ENCODE results near the gene ZSCAN5B. TPM values are rescaled to one million over a fixed set of nuclear protein-coding genes. Genes with fewer than 3 reads are reported as not detected.

The ZSCAN5B gene
- total and polyA plus RNA-seq, 2 of the 13 experiments (the other 11 are each of a cell fraction or from before 2014, with no cell fraction given): not detected

DNA sequence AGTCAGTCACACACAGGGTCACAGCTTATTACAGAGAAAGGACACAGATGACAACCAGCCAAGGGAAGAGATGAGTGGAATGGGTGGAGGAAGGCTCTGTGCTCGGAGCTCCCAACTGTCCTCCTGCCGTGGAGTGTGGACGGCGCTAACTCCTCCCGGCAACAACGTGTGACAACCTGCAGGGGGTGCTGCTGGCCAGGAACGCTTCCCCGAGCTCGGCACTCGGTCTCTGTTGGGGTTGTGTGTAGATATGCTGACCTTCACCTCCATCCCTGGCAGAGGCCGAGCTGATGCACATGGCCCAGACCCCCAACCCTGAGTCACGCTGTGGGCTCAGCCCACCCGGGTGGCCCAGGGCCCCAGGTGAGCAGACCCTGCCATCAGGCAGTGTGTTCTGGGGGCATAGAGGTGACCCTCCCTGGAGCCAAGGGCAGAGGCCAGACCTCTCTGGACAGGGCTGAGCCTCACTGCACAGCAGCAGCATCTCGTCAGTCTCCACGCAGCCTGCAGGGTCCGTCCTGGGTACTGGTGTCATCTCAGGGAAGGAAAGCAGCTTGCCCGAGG, 42.4 kb downstream of the ZSCAN5B start (continued):
- TF ChIP-seq BATF2 (CRISPR knock-in tag; IDR thresholded peaks at IDR 0.05): no peak
- no peak for TF ChIP-seq GTF2F1 (IDR thresholded peaks at IDR 0.05; ENCODE audit: low read length)
- TF ChIP-seq ZMYM2 (CRISPR knock-in tag; IDR thresholded peaks at IDR 0.05): no peak
- no peak for TF ChIP-seq ARNTL (CRISPR knock-in tag; IDR thresholded peaks at IDR 0.05)
- TF ChIP-seq, protein P1, sequence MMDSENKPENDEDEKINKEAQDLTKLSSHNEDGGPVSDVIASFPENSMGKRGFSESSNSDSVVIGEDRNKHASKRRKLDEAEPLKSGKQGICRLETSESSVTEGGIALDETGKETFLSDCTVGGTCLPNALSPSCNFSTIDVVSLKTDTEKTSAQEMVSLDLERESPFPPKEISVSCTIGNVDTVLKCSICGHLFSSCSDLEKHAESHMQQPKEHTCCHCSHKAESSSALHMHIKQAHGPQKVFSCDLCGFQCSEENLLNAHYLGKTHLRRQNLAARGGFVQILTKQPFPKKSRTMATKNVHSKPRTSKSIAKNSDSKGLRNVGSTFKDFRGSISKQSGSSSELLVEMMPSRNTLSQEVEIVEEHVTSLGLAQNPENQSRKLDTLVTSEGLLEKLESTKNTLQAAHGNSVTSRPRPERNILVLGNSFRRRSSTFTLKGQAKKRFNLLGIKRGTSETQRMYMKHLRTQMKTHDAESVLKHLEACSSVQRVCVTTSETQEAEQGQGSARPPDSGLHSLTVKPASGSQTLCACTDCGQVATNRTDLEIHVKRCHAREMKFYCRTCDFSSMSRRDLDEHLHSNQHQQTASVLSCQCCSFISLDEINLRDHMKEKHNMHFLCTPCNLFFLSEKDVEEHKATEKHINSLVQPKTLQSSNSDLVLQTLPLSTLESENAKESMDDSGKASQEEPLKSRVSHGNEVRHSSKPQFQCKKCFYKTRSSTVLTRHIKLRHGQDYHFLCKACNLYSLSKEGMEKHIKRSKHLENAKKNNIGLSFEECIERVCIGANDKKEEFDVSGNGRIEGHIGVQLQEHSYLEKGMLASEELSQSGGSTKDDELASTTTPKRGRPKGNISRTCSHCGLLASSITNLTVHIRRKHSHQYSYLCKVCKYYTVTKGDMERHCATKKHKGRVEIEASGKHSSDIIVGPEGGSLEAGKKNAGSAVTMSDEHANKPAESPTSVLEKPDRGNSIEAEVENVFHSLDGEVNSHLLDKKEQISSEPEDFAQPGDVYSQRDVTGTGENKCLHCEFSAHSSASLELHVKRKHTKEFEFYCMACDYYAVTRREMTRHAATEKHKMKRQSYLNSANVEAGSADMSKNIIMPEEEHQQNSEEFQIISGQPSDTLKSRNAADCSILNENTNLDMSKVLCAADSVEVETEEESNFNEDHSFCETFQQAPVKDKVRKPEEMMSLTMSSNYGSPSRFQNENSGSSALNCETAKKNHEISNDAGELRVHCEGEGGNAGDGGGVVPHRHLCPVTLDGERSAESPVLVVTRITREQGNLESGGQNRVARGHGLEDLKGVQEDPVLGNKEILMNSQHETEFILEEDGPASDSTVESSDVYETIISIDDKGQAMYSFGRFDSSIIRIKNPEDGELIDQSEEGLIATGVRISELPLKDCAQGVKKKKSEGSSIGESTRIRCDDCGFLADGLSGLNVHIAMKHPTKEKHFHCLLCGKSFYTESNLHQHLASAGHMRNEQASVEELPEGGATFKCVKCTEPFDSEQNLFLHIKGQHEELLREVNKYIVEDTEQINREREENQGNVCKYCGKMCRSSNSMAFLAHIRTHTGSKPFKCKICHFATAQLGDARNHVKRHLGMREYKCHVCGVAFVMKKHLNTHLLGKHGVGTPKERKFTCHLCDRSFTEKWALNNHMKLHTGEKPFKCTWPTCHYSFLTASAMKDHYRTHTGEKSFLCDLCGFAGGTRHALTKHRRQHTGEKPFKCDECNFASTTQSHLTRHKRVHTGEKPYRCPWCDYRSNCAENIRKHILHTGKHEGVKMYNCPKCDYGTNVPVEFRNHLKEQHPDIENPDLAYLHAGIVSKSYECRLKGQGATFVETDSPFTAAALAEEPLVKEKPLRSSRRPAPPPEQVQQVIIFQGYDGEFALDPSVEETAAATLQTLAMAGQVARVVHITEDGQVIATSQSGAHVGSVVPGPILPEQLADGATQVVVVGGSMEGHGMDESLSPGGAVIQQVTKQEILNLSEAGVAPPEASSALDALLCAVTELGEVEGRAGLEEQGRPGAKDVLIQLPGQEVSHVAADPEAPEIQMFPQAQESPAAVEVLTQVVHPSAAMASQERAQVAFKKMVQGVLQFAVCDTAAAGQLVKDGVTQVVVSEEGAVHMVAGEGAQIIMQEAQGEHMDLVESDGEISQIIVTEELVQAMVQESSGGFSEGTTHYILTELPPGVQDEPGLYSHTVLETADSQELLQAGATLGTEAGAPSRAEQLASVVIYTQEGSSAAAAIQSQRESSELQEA (CRISPR knock-in tag; IDR thresholded peaks at IDR 0.05; ENCODE audit: not compliant biosample characterization): no peak
- TF ChIP-seq ZHX2 (IDR thresholded peaks at IDR 0.05; ENCODE audit: low read depth): no peak
- no peak for TF ChIP-seq ZHX2 (CRISPR knock-in tag; IDR thresholded peaks at IDR 0.05; ENCODE audit: borderline replicate concordance)
